Stimulated activated naive B cell treated with anti-CD40 and anti-IgM and Interleukin-4, amounts not matched to agents 10 μg/mL and 1 μg/mL and 100 μg/mL, for 72 hours (primary cell): ENCODE measurements around the gene SPRING1.
A peak's percentile ranks its signal among the peaks of the same experiment; 100 is the strongest.
"Not testable (repeated sequence)": the region's sequence is repeated elsewhere in the genome, so short reads cannot be mapped to it uniquely, and the experiment has no call there.

Experiments used
- ATAC-seq, 2 donors: fragments of 150-1000 bp; cut with Tn5 transposase; replicated peaks; 2 replicates each; pipeline ENCODE4 v1.10.0; 2021; ENCODE audit warnings: moderate library complexity in 1 of 2
- DNase-seq: peaks from one replicate; pipeline ENCODE4 v3.0.0; 2021
- H3K27ac Mint-ChIP-seq: one replicate; pipeline ENCODE4 v1.8.0; 2022; ENCODE audit warnings: mild to moderate bottlenecking, mixed read lengths
- H3K27me3 Mint-ChIP-seq, 2 donors: one replicate each; pipeline ENCODE4 v1.8.0; 2022; ENCODE audit warnings: mixed read lengths in 2 of 2
- H3K36me3 Mint-ChIP-seq, 2 donors: one replicate each; pipeline ENCODE4 v1.8.0; 2022; ENCODE audit warnings: mixed read lengths in 2 of 2, mild to moderate bottlenecking in 1 of 2
- H3K4me1 Mint-ChIP-seq, 2 donors: one replicate each; pipeline ENCODE4 v1.8.0; 2022; ENCODE audit warnings: mixed read lengths in 2 of 2, mild to moderate bottlenecking in 1 of 2
- H3K4me3 Mint-ChIP-seq, 2 donors: one replicate each; pipeline ENCODE4 v1.8.0; 2022; ENCODE audit warnings: mild to moderate bottlenecking in 2 of 2, mixed read lengths in 2 of 2, moderate library complexity in 1 of 2
- H3K9me3 Mint-ChIP-seq, 2 donors: one replicate each; pipeline ENCODE4 v1.8.0; 2022; ENCODE audit warnings: mixed read lengths in 2 of 2, mild to moderate bottlenecking in 1 of 2

Gene SPRING1

DNA sequence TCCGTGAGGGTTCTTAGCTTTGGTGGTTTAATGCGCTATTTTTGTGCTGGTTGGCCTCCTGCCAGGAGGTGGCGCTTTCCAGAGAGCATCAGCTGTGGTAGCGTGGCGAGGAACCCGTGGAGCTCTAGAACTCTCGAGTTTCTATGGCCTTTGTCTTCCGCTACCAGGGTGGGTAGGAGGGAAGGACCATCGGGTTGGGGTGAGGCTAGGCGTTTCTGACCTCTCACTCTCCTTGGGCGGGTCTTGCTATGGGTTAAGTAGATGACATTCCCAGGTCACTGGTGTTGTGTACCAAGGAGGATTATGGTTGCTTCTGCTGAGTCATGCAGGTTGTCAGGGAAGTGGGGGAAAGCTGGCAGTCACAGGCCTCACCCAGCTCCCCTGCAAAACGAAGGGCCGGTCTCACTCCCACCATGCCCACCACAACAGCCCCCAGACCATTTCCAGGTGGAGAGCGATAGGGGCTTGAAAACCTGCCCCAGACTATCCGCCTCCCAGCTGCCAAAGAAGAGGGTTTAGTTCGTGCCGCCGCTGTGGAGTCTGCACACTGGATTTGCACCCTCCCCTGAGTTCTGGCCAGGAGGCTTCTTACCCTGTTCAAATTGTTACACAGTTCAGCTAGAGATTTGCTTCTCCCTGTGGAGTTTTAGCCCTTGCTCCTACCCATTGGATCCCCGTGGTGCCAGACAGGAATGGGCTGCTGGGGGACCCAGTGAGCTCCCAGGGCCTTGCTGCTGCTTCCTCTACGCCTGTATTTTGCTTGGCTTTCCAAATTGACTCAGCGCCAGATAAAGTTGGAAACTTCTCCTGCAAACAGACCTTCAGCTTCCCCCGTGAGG, 22.1 kb upstream of the SPRING1 start:
- H3K36me3 Mint-ChIP-seq, result peaks cover 21 to 56% of the 10 kb centered on the region in 2 donors
- H3K4me3 Mint-ChIP-seq, result peak overlapping the region; percentile 77 to 81
- DNase-seq, result peak; percentile 32
- H3K4me1 Mint-ChIP-seq, result peaks cover 8 to 11% of the 10 kb centered on the region in 2 donors
- no peaks in the 10 kb centered on the region for H3K27me3 Mint-ChIP-seq
- peak; percentile 48 to 60 for ATAC-seq
- peak overlapping the region; percentile 54 for H3K27ac Mint-ChIP-seq
- peaks cover 0 to 3% of the 10 kb centered on the region in 2 donors for H3K9me3 Mint-ChIP-seq

- peaks cover 27 to 66% of the 10 kb centered on the region in 2 donors for H3K36me3 Mint-ChIP-seq
- not testable (repeated sequence) for H3K4me1 Mint-ChIP-seq, H3K27me3 Mint-ChIP-seq, H3K4me3 Mint-ChIP-seq, H3K9me3 Mint-ChIP-seq, DNase-seq, ATAC-seq, H3K27ac Mint-ChIP-seq
Measured at GRCh38 chr12:116754783-116755182, 16.9 kb upstream of the SPRING1 start.

- ATAC-seq, H3K4me3 Mint-ChIP-seq: not testable (repeated sequence)
Measured at GRCh38 chr12:116754097-116754496, 16.2 kb upstream of the SPRING1 start.

GRCh38 chr12:116750298-116750697, 12.4 kb upstream of the SPRING1 start:
- Mint-ChIP-seq H3K4me1 (no peaks in the 10 kb centered on the region), H3K4me3 (no peak overlapping the region), H3K27me3 (no peaks in the 10 kb centered on the region), H3K36me3 (peaks cover 16 to 34% of the 10 kb centered on the region in 2 donors), H3K27ac (no peak overlapping the region), H3K9me3 (peaks cover 0 to 4% of the 10 kb centered on the region in 2 donors)
- ATAC-seq (no peak), DNase-seq (no peak)

More at GRCh38 chr12:116754097-116754496, 16.2 kb upstream of the SPRING1 start:
- DNase-seq, H3K27ac Mint-ChIP-seq, H3K9me3 Mint-ChIP-seq, H3K4me1 Mint-ChIP-seq, H3K27me3 Mint-ChIP-seq: not testable (repeated sequence)
- H3K36me3 Mint-ChIP-seq, result peaks cover 22 to 60% of the 10 kb centered on the region in 2 donors

GRCh38 chr12:116749884-116750283, 12.0 kb upstream of the SPRING1 start:
- no peak overlapping the region for H3K27ac Mint-ChIP-seq
- no peak overlapping the region for H3K4me3 Mint-ChIP-seq
- no peaks in the 10 kb centered on the region for H3K4me1 Mint-ChIP-seq
- H3K27me3 Mint-ChIP-seq, result no peaks in the 10 kb centered on the region
- no peak for ATAC-seq
- DNase-seq, result no peak
- peaks cover 16 to 31% of the 10 kb centered on the region in 2 donors for H3K36me3 Mint-ChIP-seq
- H3K9me3 Mint-ChIP-seq, result peaks cover 0 to 4% of the 10 kb centered on the region in 2 donors

- ATAC-seq, result no peak
- no peaks in the 10 kb centered on the region for H3K27me3 Mint-ChIP-seq
- no peaks in the 10 kb centered on the region for H3K4me1 Mint-ChIP-seq
- H3K27ac Mint-ChIP-seq, result no peak overlapping the region
- no peak for DNase-seq
- H3K9me3 Mint-ChIP-seq, result no peaks in the 10 kb centered on the region
- no peak overlapping the region for H3K4me3 Mint-ChIP-seq
- peaks cover 6 to 8% of the 10 kb centered on the region in 2 donors for H3K36me3 Mint-ChIP-seq
Measured at GRCh38 chr12:116745554-116745953, 7.7 kb upstream of the SPRING1 start.

DNA sequence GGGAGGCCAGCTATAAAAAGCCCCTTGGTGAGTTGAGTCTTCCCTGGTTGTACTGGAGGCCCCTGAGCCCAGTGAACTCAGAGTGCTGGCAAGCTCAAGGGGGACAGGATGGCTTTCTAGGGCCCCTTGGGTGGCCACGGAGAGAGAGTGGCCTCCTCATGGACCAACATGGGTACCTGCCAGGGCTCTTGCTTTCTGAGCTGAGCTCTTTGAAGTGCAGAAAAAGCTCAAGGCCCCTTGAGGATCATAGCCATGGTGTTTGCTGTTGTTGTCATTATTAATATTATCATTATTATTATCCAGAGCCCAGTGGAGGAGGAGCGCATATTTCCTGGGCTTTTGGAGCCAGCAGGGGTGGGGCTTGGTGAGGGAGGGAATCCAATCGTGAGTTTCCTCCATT, 6.9 kb upstream of the SPRING1 start:
- Mint-ChIP-seq H3K4me1 (no peaks in the 10 kb centered on the region), H3K27ac (no peak overlapping the region), H3K9me3 (no peaks in the 10 kb centered on the region), H3K27me3 (no peaks in the 10 kb centered on the region), H3K4me3 (no peak overlapping the region), H3K36me3 (peaks cover 6 to 8% of the 10 kb centered on the region in 2 donors)
- no peak for ATAC-seq
- DNase-seq, result no peak

DNA sequence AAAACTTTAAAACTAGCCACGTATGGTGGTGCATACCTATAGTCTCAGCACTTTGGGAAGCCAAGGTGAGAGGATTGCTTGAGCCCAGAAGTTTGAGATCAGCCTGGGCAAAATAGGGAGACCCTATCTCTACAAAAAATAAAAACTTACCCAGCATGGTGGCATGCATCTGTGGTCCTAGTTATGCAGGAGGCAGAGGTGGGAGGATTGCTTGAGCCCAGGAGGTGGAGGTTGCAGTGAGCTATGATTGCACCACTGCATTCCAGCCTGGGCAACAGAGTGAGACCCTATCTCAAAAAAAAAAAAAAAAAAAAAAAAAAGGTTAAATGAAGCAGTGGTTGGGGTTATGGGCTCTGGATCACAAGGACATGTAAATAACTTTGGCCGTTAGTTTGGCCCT, 4.9 kb upstream of the SPRING1 start:
- H3K27me3 Mint-ChIP-seq, H3K36me3 Mint-ChIP-seq, H3K9me3 Mint-ChIP-seq, ATAC-seq, H3K27ac Mint-ChIP-seq, DNase-seq, H3K4me3 Mint-ChIP-seq: not testable (repeated sequence)
- H3K4me1 Mint-ChIP-seq, result peaks cover 2 to 12% of the 10 kb centered on the region in 2 donors

GRCh38 chr12:116739381-116739887, 1.6 kb upstream of the SPRING1 start:
- H3K9me3 Mint-ChIP-seq, result no peaks in the 10 kb centered on the region
- no peak overlapping the region for H3K27ac Mint-ChIP-seq
- H3K4me1 Mint-ChIP-seq, result peaks cover 17 to 37% of the 10 kb centered on the region in 2 donors
- H3K4me3 Mint-ChIP-seq, result no peak overlapping the region
- ATAC-seq (no peak), DNase-seq (no peak)
- no peaks in the 10 kb centered on the region for H3K27me3 Mint-ChIP-seq
- peaks cover 12 to 14% of the 10 kb centered on the region in 2 donors for H3K36me3 Mint-ChIP-seq

GRCh38 chr12:116736962-116737773, 701 bp downstream of the SPRING1 start:
- ATAC-seq, result no peak
- peak overlapping the region; percentile 97 for H3K27ac Mint-ChIP-seq
- DNase-seq, result no peak

DNA sequence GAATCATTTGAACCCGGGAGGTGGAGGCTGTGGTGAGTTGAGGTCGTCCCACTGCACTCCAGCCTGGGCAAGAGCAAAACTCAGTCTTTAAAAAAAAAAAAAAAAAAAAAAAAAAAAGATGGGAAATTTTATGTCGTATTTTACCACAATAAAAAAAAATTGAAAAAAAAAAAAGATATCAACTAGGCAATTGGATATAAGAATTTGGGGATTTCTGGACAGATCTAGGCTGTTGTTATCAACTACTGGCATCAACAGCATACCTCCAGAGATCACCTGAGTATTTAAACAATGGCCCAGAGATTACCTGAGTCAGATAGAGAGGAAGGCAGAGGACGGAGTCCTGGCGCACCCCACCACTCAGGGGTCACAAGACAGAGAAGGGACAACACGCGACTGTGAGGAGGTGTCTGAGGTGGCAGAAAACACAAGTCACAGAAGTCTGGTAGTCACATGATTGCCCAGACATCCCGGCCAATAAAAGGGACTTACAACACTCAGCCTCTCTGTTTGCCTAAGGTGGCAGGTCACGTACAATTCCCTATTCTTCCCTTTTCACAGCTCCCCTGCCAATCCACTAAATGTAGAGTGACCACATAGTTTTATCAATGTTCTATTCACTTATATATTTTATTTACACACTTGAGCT, 1.8 kb downstream of the SPRING1 start:
- no peak for DNase-seq
- Mint-ChIP-seq H3K27me3 (no peaks in the 10 kb centered on the region), H3K9me3 (no peaks in the 10 kb centered on the region), H3K36me3 (peaks cover 11 to 21% of the 10 kb centered on the region in 2 donors), H3K4me1 (peaks cover 23 to 41% of the 10 kb centered on the region in 2 donors), H3K4me3 (peak overlapping the region; percentile 91 to 99), H3K27ac (no peak overlapping the region)
- no peak for ATAC-seq

More at GRCh38 chr12:116736962-116737773, 701 bp downstream of the SPRING1 start:
- Mint-ChIP-seq H3K4me3 (peak overlapping the region; percentile 91 to 99), H3K4me1 (peaks cover 21 to 41% of the 10 kb centered on the region in 2 donors), H3K9me3 (no peaks in the 10 kb centered on the region), H3K27me3 (no peaks in the 10 kb centered on the region), H3K36me3 (peaks cover 14 to 21% of the 10 kb centered on the region in 2 donors)

- peak overlapping the region in 1 of 2 donors; percentile 1 for H3K4me3 Mint-ChIP-seq
- H3K9me3 Mint-ChIP-seq, result no peaks in the 10 kb centered on the region
- H3K27ac Mint-ChIP-seq, result no peak overlapping the region
- H3K4me1 Mint-ChIP-seq, result peaks cover 23 to 41% of the 10 kb centered on the region in 2 donors
- no peak for ATAC-seq
- peaks cover 11 to 21% of the 10 kb centered on the region in 2 donors for H3K36me3 Mint-ChIP-seq
- H3K27me3 Mint-ChIP-seq, result no peaks in the 10 kb centered on the region
- no peak for DNase-seq
Measured at GRCh38 chr12:116735084-116735483, 2.8 kb downstream of the SPRING1 start.

GRCh38 chr12:116734156-116734768, 3.6 kb downstream of the SPRING1 start:
- ATAC-seq, result no peak
- peaks cover 23 to 40% of the 10 kb centered on the region in 2 donors for H3K4me1 Mint-ChIP-seq
- no peak overlapping the region for H3K4me3 Mint-ChIP-seq
- no peak for DNase-seq
- H3K9me3 Mint-ChIP-seq, result no peaks in the 10 kb centered on the region
- H3K27me3 Mint-ChIP-seq, result no peaks in the 10 kb centered on the region
- H3K36me3 Mint-ChIP-seq, result peaks cover 11 to 25% of the 10 kb centered on the region in 2 donors
- H3K27ac Mint-ChIP-seq, result no peak overlapping the region
